ENCODE results near the gene AIG1.

GRCh38 chr6:143098054-143098671 is 37.5 kb downstream of the AIG1 start:
- TF ChIP-seq CTCF (conservative IDR thresholded peaks at IDR 0.05; ENCODE audit: low read depth, low read length) (no peak), EZH2 (IDR thresholded peaks at IDR 0.05; ENCODE audit: borderline replicate concordance, low read depth, low read length, poor library complexity, severe bottlenecking) (no peak)

Measured in A673 (cell line).